Middle frontal gyrus (tissue), 1 donor: ENCODE results near the gene TAAR5.
"Not testable (repeated sequence)": the region's sequence is repeated elsewhere in the genome, so short reads cannot be mapped to it uniquely, and the experiment has no call there.

Experiments used
- DNase-seq: peaks from one replicate; pipeline ENCODE4 v3.0.0-alpha.2; 2015; ENCODE audit warnings: low spot score; ENCODE audit errors: extremely low spot score

Gene TAAR5, protein sequence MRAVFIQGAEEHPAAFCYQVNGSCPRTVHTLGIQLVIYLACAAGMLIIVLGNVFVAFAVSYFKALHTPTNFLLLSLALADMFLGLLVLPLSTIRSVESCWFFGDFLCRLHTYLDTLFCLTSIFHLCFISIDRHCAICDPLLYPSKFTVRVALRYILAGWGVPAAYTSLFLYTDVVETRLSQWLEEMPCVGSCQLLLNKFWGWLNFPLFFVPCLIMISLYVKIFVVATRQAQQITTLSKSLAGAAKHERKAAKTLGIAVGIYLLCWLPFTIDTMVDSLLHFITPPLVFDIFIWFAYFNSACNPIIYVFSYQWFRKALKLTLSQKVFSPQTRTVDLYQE

DNA sequence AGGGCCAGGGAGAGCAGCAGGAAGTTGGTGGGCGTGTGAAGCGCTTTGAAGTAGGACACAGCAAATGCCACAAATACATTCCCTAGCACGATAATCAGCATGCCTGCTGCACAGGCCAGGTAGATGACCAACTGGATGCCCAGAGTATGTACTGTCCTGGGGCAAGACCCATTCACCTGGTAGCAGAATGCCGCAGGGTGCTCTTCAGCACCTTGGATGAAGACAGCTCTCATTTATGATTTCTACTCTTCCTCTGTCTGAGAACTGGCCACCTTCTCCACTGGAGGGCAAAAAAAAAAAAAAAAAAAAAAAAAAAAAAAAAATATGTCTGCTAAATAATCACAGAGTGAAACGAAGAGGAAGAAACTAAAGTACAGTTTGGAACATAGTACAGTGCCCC, at the start of gene TAAR5:
TSS of gene TAAR5 (minus strand) at position 288 of the 400 bp plus-strand sequence. CDS start at position 233, 55 bp downstream.
- no peak for DNase-seq

DNA sequence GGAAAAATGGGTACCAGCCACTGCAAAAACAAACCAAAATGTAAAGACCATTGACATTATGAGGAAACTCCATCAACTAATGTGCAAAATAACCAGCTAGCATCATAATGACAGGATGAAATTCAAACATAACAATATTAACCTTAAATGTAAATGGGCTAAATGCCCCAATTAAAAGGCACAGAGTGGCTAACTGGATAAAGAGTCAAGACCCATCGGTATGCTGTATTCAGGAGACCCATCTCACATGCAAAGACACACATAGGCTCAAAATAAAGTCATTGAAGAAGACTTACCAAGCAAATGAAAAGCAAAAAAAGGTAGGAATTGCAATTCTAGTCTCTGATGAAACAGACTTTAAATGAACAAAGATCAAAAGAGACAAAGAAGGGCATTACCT, 47.6 kb upstream of the TAAR5 start:
- not testable (repeated sequence) for DNase-seq

DNA sequence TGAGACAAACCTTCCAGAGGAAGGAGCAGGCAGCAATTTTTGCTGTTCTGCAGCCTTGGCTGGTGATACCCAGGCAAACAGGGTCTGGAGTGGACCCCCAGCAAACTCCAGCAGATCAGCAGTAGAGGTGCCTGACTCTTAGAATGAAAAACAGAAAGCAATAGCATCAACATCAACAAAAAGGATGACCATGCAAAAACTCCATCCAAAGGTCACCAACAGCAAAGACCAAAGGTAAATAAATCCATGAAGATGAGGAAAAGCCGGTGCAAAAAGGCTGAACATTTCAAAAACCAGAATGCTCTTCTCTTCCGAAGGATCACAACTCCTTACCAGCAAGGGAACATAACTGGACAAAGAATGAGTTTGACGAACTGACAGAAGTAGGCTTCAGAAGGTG, 46.4 kb upstream of the TAAR5 start:
- not testable (repeated sequence) for DNase-seq

DNA sequence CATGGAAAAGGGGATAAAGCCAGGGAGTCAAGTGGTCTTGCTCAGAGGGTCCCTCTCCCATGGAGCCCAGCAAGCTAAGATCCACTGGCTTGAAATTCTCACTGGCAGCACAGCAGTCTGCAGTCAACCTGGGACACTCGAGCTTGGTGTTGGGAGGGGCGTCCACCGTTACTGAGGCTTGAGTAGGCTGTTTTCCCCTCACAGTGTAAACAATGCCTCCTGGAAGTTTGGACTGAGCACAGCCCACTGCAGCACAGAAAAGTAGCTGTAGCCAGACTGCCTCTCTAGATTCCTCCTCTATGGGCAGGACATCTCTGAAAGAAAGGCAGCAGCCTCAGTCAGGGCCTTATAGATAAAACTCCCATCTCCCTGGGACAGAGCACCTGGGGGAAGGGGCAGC, 45.7 kb upstream of the TAAR5 start:
- not testable (repeated sequence) for DNase-seq

DNA sequence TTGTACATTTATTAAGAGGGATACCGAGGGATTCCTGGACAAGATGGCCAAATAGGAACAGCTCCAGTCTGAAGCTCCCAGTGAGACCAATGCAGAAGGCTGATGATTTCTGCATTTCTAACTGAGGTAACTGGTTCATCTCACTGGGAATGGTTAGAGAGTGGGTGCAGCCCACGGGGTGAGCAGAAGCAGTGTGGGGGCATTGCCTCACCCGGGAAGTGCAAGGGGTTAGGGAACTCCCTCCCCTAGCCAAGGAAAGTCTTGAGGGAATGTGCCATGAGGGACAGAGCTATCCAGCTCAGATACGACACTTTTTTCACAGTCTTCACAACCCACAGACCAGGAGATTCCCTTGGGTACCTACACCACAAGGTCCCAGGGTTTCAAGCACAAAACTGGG, 45.3 kb upstream of the TAAR5 start:
- DNase-seq, result no peak

DNA sequence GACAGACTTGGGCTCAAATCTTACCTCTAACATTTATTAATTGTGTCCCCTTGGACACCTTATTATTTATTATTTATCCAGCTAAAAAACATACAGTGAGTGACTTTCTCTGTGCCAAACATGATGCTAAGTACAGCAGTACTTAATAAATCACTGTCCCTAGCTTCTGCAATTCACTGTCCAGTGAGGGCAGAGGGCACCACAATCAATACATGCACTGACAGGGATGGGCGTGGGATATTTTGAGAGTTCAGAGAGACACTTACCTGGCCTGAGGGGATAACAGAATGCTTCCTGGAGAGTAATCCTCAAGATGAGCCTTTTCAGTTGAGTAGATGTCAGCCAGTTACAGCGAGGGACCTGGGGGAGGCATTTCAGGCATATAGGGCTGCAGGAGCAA, 43.8 kb upstream of the TAAR5 start:
- DNase-seq, result no peak

DNA sequence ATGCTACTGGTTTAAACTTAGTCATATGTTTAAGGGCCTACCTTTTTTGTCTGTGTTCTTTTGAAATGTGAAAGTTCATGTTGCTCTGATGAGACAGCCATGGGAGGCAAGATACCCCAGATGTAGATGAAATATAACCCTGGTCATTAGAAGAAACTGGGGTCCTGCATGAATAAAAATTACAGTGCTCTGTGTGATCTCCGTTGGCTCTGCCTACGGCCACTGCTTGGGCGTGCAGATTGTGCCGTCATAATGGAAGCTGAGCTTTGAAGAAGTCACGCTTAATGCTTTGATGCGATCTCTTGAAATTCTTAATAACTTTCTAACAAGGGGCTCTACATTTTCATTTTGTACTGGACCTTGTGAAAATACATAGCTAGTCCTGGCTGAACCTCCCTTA, 34.6 kb upstream of the TAAR5 start, which contains the start of gene TAAR2:
TSS of gene TAAR2 (minus strand) at position 101 of the 400 bp plus-strand sequence. CDS start at position 101, 0 bp downstream.
- DNase-seq, result no peak

DNA sequence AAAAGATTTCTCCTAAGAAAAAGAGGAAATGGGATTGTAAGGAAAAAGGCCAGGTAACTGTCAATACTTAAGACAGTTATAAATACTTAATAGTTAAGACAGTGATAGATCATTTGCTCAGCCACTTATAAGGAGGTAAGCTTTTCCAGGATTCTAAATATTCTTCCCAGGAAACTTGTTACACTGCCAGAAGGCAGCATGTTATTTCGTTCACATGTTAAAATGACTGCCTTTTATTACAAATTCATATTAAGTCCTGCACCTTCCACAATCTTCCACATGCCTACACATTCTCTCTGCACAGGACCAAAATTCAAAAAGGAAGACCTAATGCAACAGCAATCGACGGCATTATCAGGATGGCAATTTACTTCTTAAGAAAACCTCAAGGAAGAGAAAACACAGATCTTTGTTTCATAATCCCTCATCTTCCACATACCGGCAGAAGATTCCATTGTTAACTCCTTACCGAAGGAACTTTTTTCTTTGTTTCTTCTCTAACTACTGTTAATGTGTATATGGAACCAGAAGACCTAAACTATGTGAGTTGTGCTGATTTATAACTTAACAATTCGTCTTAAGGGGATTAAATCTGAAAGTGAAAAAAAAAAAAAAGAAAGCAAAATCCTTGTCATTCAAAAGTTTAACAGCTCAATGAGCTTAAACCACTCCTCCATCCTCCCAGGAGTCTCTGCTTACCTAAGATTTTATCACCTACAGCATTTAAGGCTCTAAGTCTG, 33.7 kb upstream of the TAAR5 start:
- no peak for DNase-seq

DNA sequence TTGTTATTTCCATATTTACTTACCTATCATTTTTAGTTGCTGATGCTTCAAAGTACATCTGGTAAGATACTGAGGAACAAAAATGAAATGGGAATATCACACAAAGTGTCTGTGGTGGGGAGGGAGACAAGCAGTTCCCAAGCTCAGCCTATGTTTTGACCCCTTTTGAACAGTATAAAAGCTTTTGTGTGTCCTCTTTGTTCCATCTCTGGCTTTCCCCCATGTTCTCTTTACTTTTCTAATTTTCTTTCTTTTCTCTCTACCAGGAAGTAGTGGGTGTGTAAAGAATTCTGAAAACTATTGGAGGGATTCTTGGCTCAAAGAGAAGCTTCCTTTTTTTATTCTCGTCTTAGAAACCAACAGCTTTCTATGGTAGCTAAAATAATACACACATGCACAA, 27.1 kb upstream of the TAAR5 start:
- DNase-seq, result no peak

DNA sequence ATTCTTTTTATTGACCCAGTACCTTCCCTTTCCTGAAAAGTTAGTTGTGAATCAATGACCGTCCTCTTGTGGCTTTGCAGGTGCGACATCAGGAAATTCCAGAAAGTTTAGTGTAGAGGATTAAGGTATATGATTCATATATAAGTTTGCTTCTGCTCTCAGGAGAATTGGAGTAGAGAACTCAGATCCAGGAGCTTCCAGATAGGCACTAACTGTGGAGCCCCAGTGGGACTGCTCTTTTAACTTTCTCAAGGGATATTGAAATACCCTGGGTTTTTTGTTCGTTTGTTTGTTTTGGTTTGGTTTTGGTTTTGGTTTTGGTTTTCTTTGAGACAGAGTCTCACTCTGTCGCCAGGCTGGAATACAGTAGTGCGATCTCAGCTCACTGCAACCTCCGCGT, 25.0 kb upstream of the TAAR5 start:
- DNase-seq, result no peak

DNA sequence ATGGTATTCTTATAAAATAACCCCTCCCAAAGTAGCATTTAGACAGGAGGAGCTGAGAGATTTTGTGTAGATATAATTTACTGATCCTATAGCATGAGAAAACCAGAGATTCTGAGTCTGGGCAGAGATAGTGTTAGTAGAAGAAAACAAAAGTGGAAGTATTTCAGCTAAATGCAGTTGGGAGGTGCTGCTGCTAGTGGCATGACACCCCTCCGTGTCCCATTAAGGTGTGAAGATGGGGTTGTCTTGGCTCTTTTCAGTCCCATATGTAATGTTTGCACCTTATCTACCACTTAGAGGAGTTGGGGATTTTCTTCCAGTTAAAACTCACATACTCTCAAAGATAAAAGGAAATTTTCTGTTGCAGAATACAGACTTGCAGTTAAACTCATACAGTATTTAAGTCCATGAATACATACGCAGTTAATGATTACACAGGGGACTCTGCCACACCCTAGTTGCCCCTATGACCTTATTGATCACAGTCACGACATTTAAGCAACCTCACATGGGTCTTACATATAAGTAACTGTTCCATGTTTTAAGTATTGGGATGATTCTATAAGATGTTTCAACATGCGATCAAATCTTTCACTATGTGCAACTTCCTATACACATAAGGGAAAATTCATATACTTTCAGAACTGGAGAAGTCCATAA, 23.0 kb upstream of the TAAR5 start:
- no peak for DNase-seq

DNA sequence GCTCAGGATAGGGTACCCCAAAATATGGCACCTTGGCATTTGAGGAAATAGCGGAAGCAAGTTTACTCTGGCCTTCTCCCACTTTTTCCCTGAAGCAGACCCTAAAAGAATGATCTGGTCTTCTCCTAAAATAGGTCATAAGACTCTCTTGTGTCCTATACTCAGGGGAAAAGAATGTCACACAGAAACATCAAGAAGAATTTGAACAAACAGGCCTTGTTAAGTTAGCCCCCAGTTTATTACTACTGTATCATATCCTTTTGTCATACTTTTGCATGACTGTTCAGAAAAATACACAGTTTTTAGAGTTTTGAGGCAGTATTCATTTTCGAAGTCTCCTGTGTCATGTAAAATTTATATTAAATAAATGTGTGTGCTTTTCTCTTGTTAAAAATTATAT, 22.1 kb upstream of the TAAR5 start:
- no peak for DNase-seq

DNA sequence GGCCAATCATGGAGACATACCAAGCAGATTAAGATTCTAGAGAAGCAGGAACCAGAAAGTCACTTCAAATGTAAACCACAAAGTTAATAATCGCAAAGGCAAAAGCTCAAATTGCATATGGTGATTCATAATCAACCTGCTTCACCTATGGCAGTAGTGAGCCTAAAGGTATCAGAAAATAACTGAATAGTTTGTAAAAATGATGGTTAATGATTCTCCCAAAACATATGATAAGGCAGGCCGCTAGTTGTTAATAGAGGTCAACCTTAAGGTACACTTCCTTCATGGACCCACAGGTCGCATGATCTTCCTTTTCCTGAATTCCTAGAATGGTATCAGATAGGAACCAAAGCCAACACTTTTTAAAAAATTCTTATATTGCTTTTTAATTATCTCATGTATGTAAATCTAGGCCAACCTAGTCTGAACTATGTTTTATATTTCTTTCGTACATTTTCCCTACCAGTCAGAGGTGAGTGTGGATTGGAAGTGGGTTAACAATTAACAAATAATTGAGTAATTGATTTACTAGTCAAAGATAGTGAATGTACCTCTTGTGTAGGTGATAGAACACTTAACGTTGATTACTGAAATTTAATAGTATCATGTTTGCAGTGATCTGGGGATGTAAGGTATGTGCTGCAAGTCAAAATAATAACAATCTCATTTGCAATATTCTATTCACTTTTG, 18.1 kb upstream of the TAAR5 start:
- no peak for DNase-seq

DNA sequence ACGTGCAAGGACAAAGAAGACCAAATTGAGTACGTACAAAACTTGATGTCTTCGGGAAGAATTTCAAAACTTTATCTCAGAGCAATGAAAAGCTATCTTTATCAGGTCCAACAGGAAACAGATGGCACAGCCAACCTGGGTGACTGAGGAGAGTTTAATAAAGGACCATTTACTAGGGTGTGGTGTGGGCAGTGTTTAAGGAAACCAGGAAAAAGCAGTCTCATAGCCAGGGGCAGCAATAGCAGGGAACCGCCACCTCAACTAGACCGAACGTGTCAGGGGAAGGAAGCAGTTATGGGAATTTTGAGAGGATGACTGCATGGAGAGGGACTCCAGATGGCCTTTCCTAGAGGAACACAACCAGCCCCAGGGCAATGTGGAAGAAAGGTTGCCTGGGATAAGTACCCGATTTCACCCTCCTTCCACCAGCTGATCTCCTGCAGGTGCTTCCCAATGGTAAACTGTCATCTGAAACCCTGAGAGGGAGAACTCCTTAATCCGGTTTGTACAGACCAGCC, 15.2 kb upstream of the TAAR5 start:
- DNase-seq, result no peak

DNA sequence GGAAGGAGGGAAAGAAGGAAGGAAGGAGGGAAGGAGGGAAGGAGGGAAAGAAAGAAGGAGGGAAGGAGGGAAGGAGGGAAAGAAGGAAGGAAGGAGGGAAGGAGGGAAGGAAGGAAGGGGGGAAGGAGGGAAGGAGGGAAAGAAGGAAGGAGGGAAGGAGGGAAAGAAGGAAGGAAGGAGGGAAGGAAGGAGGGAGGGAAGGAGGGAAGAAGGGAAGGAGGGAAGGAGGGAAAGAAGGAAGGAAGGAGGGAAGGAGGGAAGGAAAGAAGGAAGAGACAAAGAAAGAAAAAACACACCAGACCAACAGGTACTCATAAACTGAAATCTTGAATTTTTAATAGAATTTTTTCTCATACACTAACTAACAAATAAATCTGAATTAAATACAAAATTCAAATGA, 11.4 kb upstream of the TAAR5 start:
- DNase-seq, result not testable (repeated sequence)

DNA sequence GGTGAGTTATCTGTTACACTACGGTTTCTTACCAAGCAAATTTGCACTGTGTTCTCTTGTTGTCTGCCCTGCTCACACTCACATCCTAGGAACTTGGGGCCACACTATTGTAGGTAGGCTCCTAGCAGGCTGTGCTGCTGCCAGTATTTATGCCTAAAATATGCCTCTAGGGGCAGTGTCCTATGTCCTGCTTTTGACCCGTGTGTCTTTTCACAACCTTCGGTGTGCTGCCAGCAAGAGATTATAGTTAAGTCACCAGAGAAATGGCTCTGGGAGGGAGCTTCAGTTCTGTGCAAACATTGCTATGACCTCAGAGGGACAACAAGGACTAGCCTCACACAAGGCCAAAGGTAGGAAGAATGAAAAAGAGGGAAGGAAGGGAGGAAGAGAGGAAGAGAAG, 8.9 kb upstream of the TAAR5 start:
- no peak for DNase-seq

DNA sequence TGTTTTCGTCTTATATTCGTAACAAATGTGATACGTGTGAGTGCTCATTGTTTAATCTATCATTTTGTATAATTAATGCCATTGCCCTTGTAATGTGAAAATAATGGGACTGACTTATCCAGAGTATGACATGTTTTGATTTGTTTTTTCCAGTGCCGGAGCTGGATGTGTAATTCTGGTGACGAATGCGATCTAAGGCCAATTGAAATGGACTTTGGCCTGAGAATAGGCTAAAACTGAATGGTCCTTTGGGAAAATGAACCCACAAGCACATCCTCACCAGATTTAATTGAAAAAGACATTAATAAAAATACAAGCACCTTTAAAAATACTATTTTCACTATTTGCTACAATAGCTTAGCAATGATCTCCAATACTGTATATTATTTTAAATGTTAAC, 6.7 kb upstream of the TAAR5 start:
- DNase-seq, result no peak

DNA sequence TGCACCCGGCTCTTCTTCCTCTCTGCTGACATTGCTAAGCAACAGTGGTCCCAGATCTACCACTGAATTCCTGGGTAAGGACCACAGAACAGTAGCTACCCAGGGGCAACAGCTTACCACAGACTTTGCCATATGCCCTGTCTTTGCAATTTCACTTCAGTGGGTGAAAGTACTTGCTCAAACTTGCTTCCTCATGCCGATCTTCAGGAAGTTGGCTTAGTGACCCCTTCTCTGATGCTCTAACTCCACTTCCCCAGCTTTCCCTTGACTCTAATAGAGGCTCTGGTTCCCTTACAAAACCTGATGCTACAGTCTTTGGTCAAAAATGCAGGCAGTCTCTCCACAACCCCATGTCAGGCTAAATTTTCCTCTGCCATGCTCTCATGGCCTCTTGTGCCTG, 3.3 kb upstream of the TAAR5 start:
- no peak for DNase-seq

DNA sequence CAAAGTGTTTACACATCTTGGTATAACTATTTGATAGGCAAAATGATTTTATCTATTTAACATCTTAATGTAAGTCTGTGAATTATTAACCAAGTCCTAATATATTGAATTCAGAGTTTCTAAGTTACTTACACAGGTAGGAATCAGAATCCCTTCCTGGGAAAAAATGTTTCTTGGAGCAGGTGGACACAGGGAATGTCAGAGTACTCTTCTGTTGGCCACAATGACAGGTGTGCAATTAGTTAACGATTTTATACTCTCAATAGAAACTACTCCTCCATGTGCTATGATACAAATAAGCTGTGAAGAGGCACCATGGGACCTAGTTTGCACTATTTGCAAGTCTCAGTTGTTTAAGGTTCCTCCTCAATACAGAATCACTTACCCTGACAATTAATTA, 821 bp upstream of the TAAR5 start:
- no peak for DNase-seq

DNA sequence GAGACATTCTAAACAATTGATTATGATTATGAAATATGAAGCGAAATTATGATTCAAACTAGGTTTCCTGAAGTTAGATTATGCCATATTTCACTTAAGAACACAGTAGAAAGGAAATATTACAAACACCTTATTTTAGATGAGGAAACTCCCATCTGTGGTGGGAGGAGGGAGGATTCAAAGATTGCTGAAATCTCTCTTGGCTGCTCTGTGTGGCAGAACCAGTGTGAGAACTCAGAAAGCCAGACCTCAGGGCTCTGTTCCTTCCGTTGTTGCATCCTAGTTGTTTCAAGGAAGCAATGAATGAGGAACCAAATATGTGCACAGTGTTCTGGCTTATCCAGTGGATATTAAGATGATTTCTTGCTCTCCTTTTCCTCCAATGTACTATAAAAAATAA, 2.1 kb downstream of the TAAR5 start:
- no peak for DNase-seq

DNA sequence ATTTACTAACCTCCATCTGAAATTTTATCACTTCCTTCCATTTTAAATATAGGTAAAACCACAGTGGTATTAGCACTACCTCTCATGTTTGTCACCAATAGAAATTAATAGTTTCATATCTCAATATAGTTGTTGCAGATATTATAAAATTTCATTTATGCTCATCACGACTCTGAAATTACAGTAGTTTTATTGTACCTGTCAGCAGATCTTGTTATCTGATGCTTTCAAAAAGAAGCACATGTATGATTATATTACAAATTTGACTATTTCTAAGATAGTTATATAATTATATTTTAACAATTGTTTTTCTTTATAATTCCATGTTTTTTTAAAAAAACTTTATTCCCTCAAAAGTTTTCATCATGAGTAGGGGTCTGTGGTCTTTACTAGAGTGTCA, 4.8 kb downstream of the TAAR5 start:
- no peak for DNase-seq
